ENCODE results near the gene TMSB4X. TPM values are rescaled to one million over a fixed set of nuclear protein-coding genes. Genes with fewer than 3 reads are reported as not detected.

Gene TMSB4X
- total and polyA plus RNA-seq, 2 of the 8 experiments (the other 6 are each of a cell fraction or from before 2014, with no cell fraction given) = 2,063 to 2,112 TPM

GRCh38 chrX:13013363-13014110 lies 38.6 kb downstream of the TMSB4X start (continued):
- no peak for TF ChIP-seq YY1 (IDR thresholded peaks at IDR 0.05; ENCODE audit: low read depth, low read length)
- TF ChIP-seq CBX8 (IDR thresholded peaks at IDR 0.05; ENCODE audit: borderline replicate concordance, low read depth, low read length) = no peak
- no peak for TF ChIP-seq RAD21 (IDR thresholded peaks at IDR 0.05 in 1 of 2, conservative IDR thresholded peaks at IDR 0.05 in 1 of 2; ENCODE audit: low read depth in 2 of 2, low read length in 2 of 2)
- no peak for TF ChIP-seq TEAD4 (IDR thresholded peaks at IDR 0.05; ENCODE audit: low read depth, low read length)
- TF ChIP-seq FOSL1 (IDR thresholded peaks at IDR 0.05; ENCODE audit: insufficient read depth, low read depth, low read length) = no peak
- TF ChIP-seq NANOG (IDR thresholded peaks at IDR 0.05; ENCODE audit: insufficient read depth, low read depth, low read length, poor library complexity, severe bottlenecking) = no peak

Measured in H1 (cell line).